GM19099 (cell line): ENCODE data around the gene TTLL12.

Experiments
- POLR2A ChIP-seq: IDR thresholded peaks from 3 replicates; pipeline ENCODE4 v1.6.1; 2011; ENCODE audit warnings: low read depth; ENCODE audit not compliant: insufficient read length; ENCODE audit errors: extremely low read depth

TTLL12 gene

GRCh38 chr22:43173566-43173965 lies 13.4 kb downstream of the TTLL12 start:
- no peak for TF ChIP-seq POLR2A

- no peak for TF ChIP-seq POLR2A
Observed at GRCh38 chr22:43172191-43172590, 14.7 kb downstream of the TTLL12 start.

GRCh38 chr22:43171607-43172006 lies 15.3 kb downstream of the TTLL12 start:
- TF ChIP-seq POLR2A = no peak

- TF ChIP-seq POLR2A = no peak
Observed at GRCh38 chr22:43171019-43171491, 15.9 kb downstream of the TTLL12 start.

- no peak for TF ChIP-seq POLR2A
Observed at GRCh38 chr22:43170131-43170480, 16.8 kb downstream of the TTLL12 start.

GRCh38 chr22:43169310-43170130 lies 17.4 kb downstream of the TTLL12 start:
- no peak for TF ChIP-seq POLR2A

- TF ChIP-seq POLR2A = no peak
Observed at GRCh38 chr22:43168471-43169309, 18.2 kb downstream of the TTLL12 start.

- TF ChIP-seq POLR2A = no peak
Observed at GRCh38 chr22:43167001-43167589, 19.8 kb downstream of the TTLL12 start.

GRCh38 chr22:43166132-43166930 lies 20.6 kb downstream of the TTLL12 start:
- no peak for TF ChIP-seq POLR2A

GRCh38 chr22:43164636-43165035 lies 22.3 kb downstream of the TTLL12 start:
- TF ChIP-seq POLR2A = no peak

GRCh38 chr22:43163241-43163795 lies 23.6 kb downstream of the TTLL12 start:
- TF ChIP-seq POLR2A = no peak

- no peak for TF ChIP-seq POLR2A
Observed at GRCh38 chr22:43162412-43163150, 24.4 kb downstream of the TTLL12 start.

- no peak for TF ChIP-seq POLR2A
Observed at GRCh38 chr22:43160497-43161126, 26.3 kb downstream of the TTLL12 start.
